ENCODE data around the gene PLCB1. TPM values are rescaled to one million over a fixed set of nuclear protein-coding genes. Genes with fewer than 3 reads are reported as not detected.

Gene PLCB1
- total and polyA plus RNA-seq, 2 of the 4 experiments (the other 2 are of a cell fraction) = 5.6 to 16.1 TPM

DNA sequence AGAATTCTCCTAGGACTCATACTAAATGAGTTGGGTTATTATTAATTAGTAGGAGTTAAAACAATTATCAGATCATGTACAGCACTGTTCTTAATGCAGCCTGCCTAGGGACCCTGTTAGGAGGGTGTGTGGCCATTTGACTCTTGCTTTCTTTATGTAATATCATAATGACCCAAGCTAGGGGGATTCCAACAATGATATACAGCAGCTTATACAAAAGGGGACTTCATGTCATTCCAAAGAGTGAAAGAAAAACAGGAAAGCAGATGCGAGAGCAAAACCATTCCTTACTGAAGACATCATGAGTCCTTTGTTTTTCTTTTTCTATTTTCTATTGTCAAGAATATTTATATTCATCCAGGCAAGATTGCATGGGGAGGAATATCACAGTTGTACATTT, 455.2 kb downstream of the PLCB1 start:
- Histone ChIP-seq H3K9me1 (ENCODE audit: insufficient read depth, low read length) (no peaks in the 10 kb centered on the region), H3K56ac (ENCODE audit: extremely low read depth, insufficient read depth, low read length) (no peak overlapping the region), H3K27ac (ENCODE audit: insufficient read depth, low read length) (no peak overlapping the region), H2BK20ac (ENCODE audit: low read depth, low read length) (no peak overlapping the region), H2AK5ac (ENCODE audit: low read depth, low read length) (no peak overlapping the region), H3K4me3 (ENCODE audit: insufficient read depth, low read depth, low read length) (no peak overlapping the region), H2BK5ac (ENCODE audit: low read depth, low read length, poor library complexity, severe bottlenecking) (no peak overlapping the region), H3K18ac (ENCODE audit: low read depth, low read length) (no peak overlapping the region), H3K9ac (ENCODE audit: low read depth, low read length) (no peak overlapping the region), H3K14ac (replicated peaks; ENCODE audit: low read depth, low read length) (no peak overlapping the region), H3K36me3 (ENCODE audit: control insufficient read depth, insufficient read depth, low read length) (no peaks in the 10 kb centered on the region), H3K9me3 (ENCODE audit: control insufficient read depth, insufficient read depth, low read length) (no peaks in the 10 kb centered on the region), H4K91ac (ENCODE audit: insufficient read depth, low read depth, low read length) (no peak overlapping the region), H3K23ac (ENCODE audit: low read depth, low read length) (no peak overlapping the region), H3K4me1 (ENCODE audit: control insufficient read depth, insufficient read depth, low read length) (no peaks in the 10 kb centered on the region; the same call in 1 of the 2 replicates), H2AK9ac (replicated peaks; ENCODE audit: low read depth, low read length, poor library complexity) (no peak overlapping the region), H4K20me1 (ENCODE audit: insufficient read depth, low read length) (no peaks in the 10 kb centered on the region), H3K4ac (ENCODE audit: low read depth, low read length) (no peak overlapping the region), H2AFZ (replicated peaks; ENCODE audit: low read length, poor library complexity) (no peak overlapping the region), H3K27me3 (ENCODE audit: control insufficient read depth, insufficient read depth, low read length) (no peaks in the 10 kb centered on the region), H2BK15ac (ENCODE audit: low read depth, low read length) (no peak overlapping the region), H3K4me2 (ENCODE audit: low read depth, low read length) (no peak overlapping the region), H3K79me1 (ENCODE audit: low read depth in 1 of 2, low read length in 2 of 2) (no peaks in the 10 kb centered on the region), H4K8ac (ENCODE audit: low read depth in 2 of 2, low read length in 2 of 2) (no peak overlapping the region), H4K5ac (ENCODE audit: low read depth, low read length) (no peak overlapping the region), H2BK120ac (ENCODE audit: low read depth, low read length) (no peak overlapping the region)
- in situ Hi-C loops (cut with MboI; ENCODE audit: low sequenced_read_pairs) (no loop called here), intact Hi-C loops (cut with micrococcal nuclease) (loop anchor here (5.0 kb wide), 1 partner anchor 40 kb away; no protein-coding TSS in a partner anchor), dilution Hi-C loops (cut with HindIII; ENCODE audit: low sequenced_read_pairs, unreplicated experiment) (no loop called here)
- ChIA-PET CTCF (interaction anchor here (1.0 kb wide), 1 partner anchor 39 kb away, joined by 3 read pairs; no protein-coding TSS in a partner anchor), POLR2A (ENCODE audit: unreplicated experiment) (no interaction called here)
- no peak for TF ChIP-seq FOS (IDR thresholded peaks at IDR 0.05; ENCODE audit: low read depth, low read length)
- no peak for TF ChIP-seq CEBPB (IDR thresholded peaks at IDR 0.05; ENCODE audit: low read depth, low read length)
- TF ChIP-seq MXI1 (IDR thresholded peaks at IDR 0.05; ENCODE audit: borderline replicate concordance, low read depth, low read length) = no peak
- TF ChIP-seq MAFK (IDR thresholded peaks at IDR 0.05; ENCODE audit: low read depth, low read length) = no peak
- no peak for DNase-seq
- ATAC-seq (ENCODE audit: low read depth) = no peak
- no TSS peak for BruUV-seq (replicated peaks)
- no CpG with 5 or more reads among the region's 1 CpG for WGBS, 2 experiments (ENCODE audit: extremely low coverage in 2 of 2, insufficient read length in 1 of 2)
